ENCODE measurements around the gene GRIK1.

The GRIK1 gene

DNA sequence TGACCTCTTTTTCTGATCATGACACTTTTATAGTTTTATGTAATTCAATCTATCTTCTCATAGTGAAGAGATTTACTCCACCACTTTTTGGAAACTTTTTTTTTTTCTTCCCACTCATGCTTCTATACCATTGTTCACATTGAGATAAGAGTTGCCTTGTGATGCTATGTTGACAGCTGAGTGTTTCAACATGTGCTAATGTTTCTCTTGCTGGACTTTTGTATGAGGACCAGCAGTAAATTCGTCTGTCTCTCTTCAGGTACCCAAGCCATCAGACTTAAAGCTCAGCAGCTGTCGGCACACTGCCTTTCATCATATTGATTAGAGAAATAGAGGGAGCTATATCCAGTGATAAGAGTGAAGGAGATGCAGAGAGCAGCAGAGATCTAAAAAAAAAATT, 227.0 kb downstream of the GRIK1 start:
- DNase-seq (ENCODE audit: low spot score): no peak
- Histone ChIP-seq H3K36me3 (ENCODE audit: low read depth) (no peaks in the 10 kb centered on the region), H3K27ac (ENCODE audit: poor library complexity, severe bottlenecking) (no peak overlapping the region), H3K4me3 (ENCODE audit: severe bottlenecking) (no peak overlapping the region), H3K4me1 (ENCODE audit: insufficient read depth, poor library complexity, severe bottlenecking) (no peaks in the 10 kb centered on the region), H3K27me3 (ENCODE audit: insufficient read depth, poor library complexity, severe bottlenecking) (no peaks in the 10 kb centered on the region), H3K9me3 (ENCODE audit: severe bottlenecking) (no peaks in the 10 kb centered on the region)
- ATAC-seq (ENCODE audit: low read depth): no peak
- TF ChIP-seq, protein P1, sequence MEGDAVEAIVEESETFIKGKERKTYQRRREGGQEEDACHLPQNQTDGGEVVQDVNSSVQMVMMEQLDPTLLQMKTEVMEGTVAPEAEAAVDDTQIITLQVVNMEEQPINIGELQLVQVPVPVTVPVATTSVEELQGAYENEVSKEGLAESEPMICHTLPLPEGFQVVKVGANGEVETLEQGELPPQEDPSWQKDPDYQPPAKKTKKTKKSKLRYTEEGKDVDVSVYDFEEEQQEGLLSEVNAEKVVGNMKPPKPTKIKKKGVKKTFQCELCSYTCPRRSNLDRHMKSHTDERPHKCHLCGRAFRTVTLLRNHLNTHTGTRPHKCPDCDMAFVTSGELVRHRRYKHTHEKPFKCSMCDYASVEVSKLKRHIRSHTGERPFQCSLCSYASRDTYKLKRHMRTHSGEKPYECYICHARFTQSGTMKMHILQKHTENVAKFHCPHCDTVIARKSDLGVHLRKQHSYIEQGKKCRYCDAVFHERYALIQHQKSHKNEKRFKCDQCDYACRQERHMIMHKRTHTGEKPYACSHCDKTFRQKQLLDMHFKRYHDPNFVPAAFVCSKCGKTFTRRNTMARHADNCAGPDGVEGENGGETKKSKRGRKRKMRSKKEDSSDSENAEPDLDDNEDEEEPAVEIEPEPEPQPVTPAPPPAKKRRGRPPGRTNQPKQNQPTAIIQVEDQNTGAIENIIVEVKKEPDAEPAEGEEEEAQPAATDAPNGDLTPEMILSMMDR (IDR thresholded peaks at IDR 0.05; ENCODE audit: poor library complexity, severe bottlenecking): no peak

DNA sequence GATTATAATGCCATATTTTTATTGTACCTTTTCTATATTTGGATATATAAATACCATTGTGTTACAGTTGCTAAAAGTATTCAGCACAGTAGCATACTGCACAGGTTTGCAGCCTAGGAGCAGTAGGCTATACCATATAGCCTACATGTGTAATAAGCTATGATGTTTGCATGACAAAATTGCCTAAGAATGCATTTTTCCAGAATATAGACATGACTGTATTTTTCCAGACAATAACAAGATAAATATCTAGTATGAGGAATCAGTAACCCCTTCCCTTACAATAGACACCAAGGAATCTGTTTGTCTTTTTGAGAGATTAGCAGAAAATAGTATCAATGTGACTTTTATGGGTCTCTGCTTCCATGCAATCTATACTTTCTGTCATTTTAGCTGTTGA, 228.6 kb downstream of the GRIK1 start:
- TF ChIP-seq, protein P1 (IDR thresholded peaks at IDR 0.05; ENCODE audit: poor library complexity, severe bottlenecking): no peak
- ATAC-seq (ENCODE audit: low read depth) (peak; percentile 17; the same call in 1 of the 3 replicates), DNase-seq (ENCODE audit: low spot score) (no peak)
- Histone ChIP-seq H3K27ac (ENCODE audit: poor library complexity, severe bottlenecking) (no peak overlapping the region), H3K36me3 (ENCODE audit: low read depth) (no peaks in the 10 kb centered on the region), H3K4me3 (ENCODE audit: severe bottlenecking) (no peak overlapping the region), H3K9me3 (ENCODE audit: severe bottlenecking) (no peaks in the 10 kb centered on the region), H3K27me3 (ENCODE audit: insufficient read depth, poor library complexity, severe bottlenecking) (no peaks in the 10 kb centered on the region), H3K4me1 (ENCODE audit: insufficient read depth, poor library complexity, severe bottlenecking) (no peaks in the 10 kb centered on the region)

DNA sequence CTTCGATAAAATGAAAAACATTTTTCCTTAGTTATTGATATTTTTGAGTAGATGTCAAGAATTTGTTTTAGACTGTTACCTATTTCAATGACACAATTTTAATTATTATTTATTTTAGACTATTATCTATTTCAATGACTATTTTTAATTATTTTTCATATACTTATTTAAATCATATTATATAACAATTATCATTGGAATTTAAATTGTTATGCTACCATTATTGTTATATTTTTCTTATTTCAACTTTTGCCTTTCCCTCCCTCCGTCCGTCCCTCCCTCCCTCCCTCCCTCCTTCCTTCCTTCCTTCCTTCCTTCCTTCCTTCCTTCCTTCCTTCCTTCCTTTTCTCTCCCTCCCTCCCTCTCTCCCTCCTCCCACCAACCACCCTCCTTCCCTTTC, 229.3 kb downstream of the GRIK1 start:
- Histone ChIP-seq H3K4me1 (ENCODE audit: insufficient read depth, poor library complexity, severe bottlenecking) (no peaks in the 10 kb centered on the region), H3K9me3 (ENCODE audit: severe bottlenecking) (no peaks in the 10 kb centered on the region), H3K36me3 (ENCODE audit: low read depth) (no peaks in the 10 kb centered on the region), H3K27ac (ENCODE audit: poor library complexity, severe bottlenecking) (no peak overlapping the region), H3K4me3 (ENCODE audit: severe bottlenecking) (no peak overlapping the region), H3K27me3 (ENCODE audit: insufficient read depth, poor library complexity, severe bottlenecking) (no peaks in the 10 kb centered on the region)
- ATAC-seq (ENCODE audit: low read depth): no peak
- TF ChIP-seq, protein P1 (IDR thresholded peaks at IDR 0.05; ENCODE audit: poor library complexity, severe bottlenecking): no peak
- DNase-seq (ENCODE audit: low spot score): no peak

DNA sequence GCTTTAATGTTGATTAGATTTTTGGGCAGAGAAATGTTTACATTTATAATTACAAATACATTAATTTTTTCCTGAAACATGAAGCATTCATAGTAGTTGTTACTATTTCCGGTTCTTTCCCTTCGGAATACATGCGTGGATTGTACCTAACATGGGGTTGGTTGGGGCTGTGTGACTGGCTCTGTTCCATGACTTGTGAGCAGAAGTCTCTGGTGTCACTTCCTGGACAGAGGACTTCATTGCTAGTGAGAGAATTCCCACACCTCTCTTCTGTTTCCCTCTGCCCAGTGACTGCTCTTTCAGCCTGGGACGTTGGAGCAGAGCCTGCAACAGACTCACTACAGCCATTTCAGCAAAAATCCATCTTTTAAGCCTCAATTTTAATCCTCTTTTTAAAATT, 231.4 kb downstream of the GRIK1 start:
- ATAC-seq (ENCODE audit: low read depth) (no peak), DNase-seq (ENCODE audit: low spot score) (no peak)
- no peak overlapping the region for H3K27ac ChIP-seq (ENCODE audit: poor library complexity, severe bottlenecking)
- no peaks in the 10 kb centered on the region for H3K9me3 ChIP-seq (ENCODE audit: severe bottlenecking)
- H3K4me3 ChIP-seq (ENCODE audit: severe bottlenecking): no peak overlapping the region
- H3K36me3 ChIP-seq (ENCODE audit: low read depth): no peaks in the 10 kb centered on the region
- TF ChIP-seq, protein P1 (IDR thresholded peaks at IDR 0.05; ENCODE audit: poor library complexity, severe bottlenecking): no peak
- no peaks in the 10 kb centered on the region for H3K4me1 ChIP-seq (ENCODE audit: insufficient read depth, poor library complexity, severe bottlenecking)
- H3K27me3 ChIP-seq (ENCODE audit: insufficient read depth, poor library complexity, severe bottlenecking): no peaks in the 10 kb centered on the region

DNA sequence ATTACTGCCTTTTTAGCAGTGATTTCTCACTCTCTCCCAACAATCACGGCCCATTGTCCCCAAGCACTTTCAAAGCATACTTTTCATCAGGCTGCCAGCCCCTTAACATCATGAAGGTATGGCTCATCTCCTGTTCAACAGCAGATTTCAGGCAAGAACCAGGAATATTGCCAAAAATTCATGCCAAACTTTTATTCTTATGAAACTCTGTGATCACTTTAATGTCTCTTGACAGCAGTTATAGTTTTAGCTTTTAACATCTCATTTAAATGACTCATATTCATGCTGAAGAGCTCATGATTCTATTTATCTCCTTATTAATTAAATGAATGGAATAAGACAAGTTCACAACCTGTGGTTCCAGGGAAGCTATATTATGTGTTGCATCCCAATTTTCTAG, 235.1 kb downstream of the GRIK1 start:
- no peak for DNase-seq (ENCODE audit: low spot score)
- no peaks in the 10 kb centered on the region for H3K4me1 ChIP-seq (ENCODE audit: insufficient read depth, poor library complexity, severe bottlenecking)
- no peak overlapping the region for H3K27ac ChIP-seq (ENCODE audit: poor library complexity, severe bottlenecking)
- no peaks in the 10 kb centered on the region for H3K36me3 ChIP-seq (ENCODE audit: low read depth)
- TF ChIP-seq, protein P1 (IDR thresholded peaks at IDR 0.05; ENCODE audit: poor library complexity, severe bottlenecking): no peak
- H3K4me3 ChIP-seq (ENCODE audit: severe bottlenecking): no peak overlapping the region
- no peaks in the 10 kb centered on the region for H3K27me3 ChIP-seq (ENCODE audit: insufficient read depth, poor library complexity, severe bottlenecking)
- ATAC-seq (ENCODE audit: low read depth): no peak
- H3K9me3 ChIP-seq (ENCODE audit: severe bottlenecking): no peaks in the 10 kb centered on the region
